IMR-90 (cell line): ENCODE measurements around the gene ELMOD3. TPM values are rescaled to one million over a fixed set of nuclear protein-coding genes. Genes with fewer than 3 reads are reported as not detected.

Experiments
- ATAC-seq: fragments of 200-7000 bp; cut with Tn5 transposase; 2 replicates; pipeline ENCODE4 v1.9.1; 2020; ENCODE audit warnings: low read depth, mild to moderate bottlenecking, moderate library complexity
- BruUV-seq: library from RNA; stranded (reverse); fragments of 400-500 nt; replicated peaks from 2 replicates; lab custom pipeline; 2021; lab: Mats Ljungman, UMichigan
- CTCF ChIA-PET: fragments of 300-600 bp; formaldehyde crosslinking; extraction: SDS; loops from one replicate; lab custom pipeline; 2021; ENCODE audit warnings: antibody characterized with exemption; lab: Yijun Ruan, JAX
- POLR2A ChIA-PET: fragments of 300-600 bp; sonication (Branson Sonifier 250); formaldehyde crosslinking; loops from one replicate; lab custom pipeline; 2022; ENCODE audit warnings: antibody characterized with exemption; ENCODE audit not compliant: unreplicated experiment; lab: Charles Lee
- DNase-seq: peaks from one replicate; pipeline ENCODE4 v3.0.0; 2013
- H2AFZ ChIP-seq: replicated peaks from 2 replicates; pipeline ENCODE3; 2013; ENCODE audit warnings: low read length, mild to moderate bottlenecking; ENCODE audit not compliant: poor library complexity
- H2AK5ac ChIP-seq: 2 replicates; pipeline ENCODE4 v1.6.1; 2013; ENCODE audit warnings: low read depth, low read length, inconsistent platforms
- H2AK9ac ChIP-seq: replicated peaks from 2 replicates; pipeline ENCODE3; 2013; ENCODE audit warnings: mild to moderate bottlenecking, low read depth, low read length, moderate library complexity; ENCODE audit not compliant: poor library complexity
- H2BK120ac ChIP-seq: 2 replicates; pipeline ENCODE4 v1.6.1; 2013; ENCODE audit warnings: low read depth, low read length, inconsistent platforms
- H2BK15ac ChIP-seq: 3 replicates; pipeline ENCODE4 v1.6.1; 2013; ENCODE audit warnings: low read depth, low read length, inconsistent platforms
- H2BK20ac ChIP-seq: 2 replicates; pipeline ENCODE4 v1.6.1; 2013; ENCODE audit warnings: low read depth, mild to moderate bottlenecking, inconsistent platforms, low read length, moderate library complexity
- H2BK5ac ChIP-seq: 2 replicates; pipeline ENCODE4 v1.6.1; 2013; ENCODE audit warnings: mild to moderate bottlenecking, low read depth, low read length, inconsistent platforms; ENCODE audit not compliant: poor library complexity, severe bottlenecking
- H3K14ac ChIP-seq: replicated peaks from 2 replicates; pipeline ENCODE4 v1.6.1; 2013; ENCODE audit warnings: low read depth, low read length, inconsistent platforms
- H3K18ac ChIP-seq: 2 replicates; pipeline ENCODE4 v1.6.1; 2013; ENCODE audit warnings: low read depth, low read length, control low read depth
- H3K23ac ChIP-seq: 2 replicates; pipeline ENCODE4 v1.6.1; 2013; ENCODE audit warnings: low read depth, low read length, inconsistent platforms
- H3K27ac ChIP-seq: 2 replicates; pipeline ENCODE4 v1.5.1; 2013; ENCODE audit warnings: mild to moderate bottlenecking, control low read depth, low read length; ENCODE audit not compliant: insufficient read depth
- H3K27me3 ChIP-seq: 2 replicates; pipeline ENCODE4 v1.6.1; 2013; ENCODE audit warnings: low read length; ENCODE audit not compliant: control insufficient read depth, insufficient read depth
- H3K36me3 ChIP-seq: 2 replicates; pipeline ENCODE4 v1.6.1; 2013; ENCODE audit warnings: low read length, mixed read lengths; ENCODE audit not compliant: control insufficient read depth, insufficient read depth
- H3K4ac ChIP-seq: 2 replicates; pipeline ENCODE4 v1.6.1; 2013; ENCODE audit warnings: low read depth, low read length, inconsistent platforms
- H3K4me1 ChIP-seq: 2 replicates; pipeline ENCODE4 v1.6.1; 2013; ENCODE audit warnings: low read length, mixed read lengths; ENCODE audit not compliant: control insufficient read depth, insufficient read depth
- H3K4me2 ChIP-seq: 2 replicates; pipeline ENCODE4 v1.6.1; 2013; ENCODE audit warnings: low read depth, mild to moderate bottlenecking, control low read depth, low read length, moderate library complexity
- H3K4me3 ChIP-seq: 2 replicates; pipeline ENCODE4 v1.5.1; 2013; ENCODE audit warnings: low read depth, mild to moderate bottlenecking, control low read depth, low read length, moderate library complexity; ENCODE audit not compliant: insufficient read depth
- H3K56ac ChIP-seq: 2 replicates; pipeline ENCODE4 v1.6.1; 2013; ENCODE audit warnings: low read length, inconsistent platforms; ENCODE audit not compliant: insufficient read depth; ENCODE audit errors: extremely low read depth
- H3K79me1 ChIP-seq, 2 experiments: 2 replicates each; pipeline ENCODE4 v1.6.1; 2013; ENCODE audit warnings: low read length in 2 of 2, inconsistent platforms in 1 of 2, low read depth in 1 of 2
- H3K9ac ChIP-seq: 2 replicates; pipeline ENCODE4 v1.6.1; 2013; ENCODE audit warnings: low read depth, low read length, control low read depth
- H3K9me1 ChIP-seq: 2 replicates; pipeline ENCODE4 v1.6.1; 2013; ENCODE audit warnings: low read length, inconsistent platforms; ENCODE audit not compliant: insufficient read depth
- H3K9me3 ChIP-seq: 2 replicates; pipeline ENCODE4 v1.6.1; 2013; ENCODE audit warnings: low read length; ENCODE audit not compliant: control insufficient read depth, insufficient read depth
- H4K20me1 ChIP-seq: 2 replicates; pipeline ENCODE4 v1.6.1; 2013; ENCODE audit warnings: low read length, inconsistent platforms; ENCODE audit not compliant: insufficient read depth
- H4K5ac ChIP-seq: 2 replicates; pipeline ENCODE4 v1.6.1; 2013; ENCODE audit warnings: mild to moderate bottlenecking, low read depth, low read length, control low read depth
- H4K8ac ChIP-seq, 2 experiments: 2 replicates each; pipeline ENCODE4 v1.6.1; 2013; ENCODE audit warnings: low read depth in 2 of 2, low read length in 2 of 2, control low read depth in 1 of 2, inconsistent platforms in 1 of 2
- H4K91ac ChIP-seq: 2 replicates; pipeline ENCODE4 v1.6.1; 2013; ENCODE audit warnings: low read depth, low read length, inconsistent platforms; ENCODE audit not compliant: insufficient read depth
- CEBPB ChIP-seq: IDR thresholded peaks from 2 replicates; pipeline ENCODE4 v1.6.1; 2012; ENCODE audit warnings: low read depth, low read length, improper control_type of control experiment
- CHD1 ChIP-seq: IDR thresholded peaks from 2 replicates; pipeline ENCODE4 v1.6.1; 2012; ENCODE audit warnings: low read depth, low read length, improper control_type of control experiment
- FOS ChIP-seq: fragments of 150-350 bp; IDR thresholded peaks from 2 replicates; pipeline ENCODE4 v1.6.1; 2016; ENCODE audit warnings: low read depth, low read length
- MAZ ChIP-seq: IDR thresholded peaks from 2 replicates; pipeline ENCODE4 v1.6.1; 2012; ENCODE audit warnings: low read depth, mild to moderate bottlenecking, low read length, improper control_type of control experiment, moderate library complexity, borderline replicate concordance
- MXI1 ChIP-seq: IDR thresholded peaks from 2 replicates; pipeline ENCODE4 v1.6.1; 2012; ENCODE audit warnings: low read depth, mild to moderate bottlenecking, low read length, moderate library complexity, borderline replicate concordance
- NFE2L2 ChIP-seq: fragments of 150-350 bp; IDR thresholded peaks from 2 replicates; pipeline ENCODE4 v1.6.1; 2016; ENCODE audit warnings: low read depth, mild to moderate bottlenecking, low read length
- RAD21 ChIP-seq: IDR thresholded peaks from 2 replicates; pipeline ENCODE4 v1.6.1; 2012; ENCODE audit warnings: low read length, improper control_type of control experiment
- RCOR1 ChIP-seq: IDR thresholded peaks from 2 replicates; pipeline ENCODE4 v1.6.1; 2012; ENCODE audit warnings: mild to moderate bottlenecking, low read length, improper control_type of control experiment; ENCODE audit not compliant: insufficient replicate concordance
- RFX5 ChIP-seq: IDR thresholded peaks from 2 replicates; pipeline ENCODE4 v1.8.0; 2012; ENCODE audit warnings: low read depth, mild to moderate bottlenecking, low read length, moderate library complexity
- SMC3 ChIP-seq: fragments of 150-350 bp; IDR thresholded peaks from 2 replicates; pipeline ENCODE4 v1.6.1; 2016; ENCODE audit warnings: low read depth, mild to moderate bottlenecking, antibody characterized with exemption, low read length, moderate library complexity
- WGBS, 2 experiments: methylation state at CpG; one replicate each; pipeline versions ENCODE4 v1.1.5 to v1.1.7; 2013; ENCODE audit warnings: missing lambda C conversion rate in 2 of 2; ENCODE audit not compliant: insufficient read length in 1 of 2; ENCODE audit errors: extremely low coverage in 2 of 2; 5-methylcytosine and 5-hydroxymethylcytosine counted together
- dilution Hi-C: fragments of 300-500 bp; cut with HindIII; formaldehyde crosslinking; loops from one replicate; pipeline ENCODE4 v1.14.3; 2018; ENCODE audit warnings: low sequenced_read_pairs; ENCODE audit not compliant: unreplicated experiment
- in situ Hi-C: fragments of 300-500 bp; cut with MboI; formaldehyde crosslinking; loops from 3 replicates; pipeline ENCODE4 v1.14.3; 2019; ENCODE audit warnings: low sequenced_read_pairs, inconsistent platforms, mixed read lengths
- intact Hi-C: fragments of 100-400 bp; cut with micrococcal nuclease; formaldehyde crosslinking; loops from 2 replicates; pipeline ENCODE4 v1.10.0; 2022
- polyA plus RNA-seq, 3 experiments: library from polyadenylated mRNA; depleted of rRNA; stranded (reverse); fragments of >200 nt; gene quantifications; 2 replicates each; pipeline ENCODE4 v1.2.3, GENCODE V29; 2012; ENCODE audit warnings: low replicate concordance in 1 of 3
- total RNA-seq: library from RNA; depleted of rRNA; stranded (reverse); fragments of >200 nt; gene quantifications from 2 replicates; pipeline ENCODE4 v1.2.3, GENCODE V29; 2012
- TF ChIP-seq, protein P1 (sequence below): fragments of 150-350 bp; IDR thresholded peaks from 2 replicates; pipeline ENCODE4 v1.6.1; 2017; ENCODE audit warnings: mild to moderate bottlenecking, antibody characterized with exemption, low read length, low read depth
- TF ChIP-seq, protein P2 (sequence below): conservative IDR thresholded peaks from 2 replicates; pipeline ENCODE4 v1.5.1; 2012; ENCODE audit warnings: mild to moderate bottlenecking, low read depth, low read length, improper control_type of control experiment
- TF ChIP-seq, protein P3 (sequence below): fragments of 150-350 bp; IDR thresholded peaks from 2 replicates; pipeline ENCODE4 v1.6.1; 2016; ENCODE audit warnings: low read depth, mild to moderate bottlenecking, low read length, moderate library complexity, borderline replicate concordance

Gene ELMOD3
- total and polyA plus RNA-seq, 2 of the 4 experiments (the other 2 are of a cell fraction), result 13.1 to 20.7 TPM

DNA sequence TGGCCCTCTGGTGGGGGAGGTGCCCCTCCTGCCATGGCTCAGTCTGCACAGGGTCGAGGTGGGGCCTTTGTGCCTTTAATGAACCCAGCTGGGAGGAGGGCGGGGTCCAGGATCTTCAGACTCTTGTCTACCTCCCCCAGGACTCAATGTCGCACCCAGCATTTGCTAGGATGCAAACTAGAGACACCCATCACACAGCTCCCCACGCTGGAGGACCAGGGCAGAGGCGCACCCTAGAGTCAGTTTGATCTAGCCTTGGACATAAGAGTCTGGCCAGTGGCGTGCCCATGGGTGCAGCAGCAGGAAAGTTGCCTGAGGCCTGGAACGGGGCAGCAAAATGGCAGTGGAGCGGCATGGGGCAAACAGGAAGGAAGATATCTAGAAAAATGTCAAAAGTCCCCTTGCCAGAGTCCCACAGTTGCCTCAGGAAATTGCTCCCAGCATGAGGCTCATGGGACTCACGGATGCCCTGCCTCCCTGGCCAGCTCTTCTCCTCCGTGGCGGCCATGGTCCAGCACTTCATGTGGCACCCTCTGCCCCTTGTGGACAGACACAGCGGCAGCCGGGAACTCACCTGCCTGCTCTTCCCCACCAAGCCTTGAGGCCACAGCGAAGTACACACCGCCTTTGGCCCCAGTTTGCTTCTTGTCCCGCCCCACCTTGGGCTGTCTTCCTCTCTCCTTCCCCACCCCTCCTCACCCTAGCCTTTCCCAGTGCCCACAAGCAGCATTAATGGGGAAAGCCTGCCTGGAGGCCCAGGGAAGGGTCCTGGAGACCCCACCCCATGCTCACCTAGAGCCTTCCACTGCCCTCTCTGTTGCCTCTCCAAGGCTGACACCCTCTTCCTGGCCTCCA lies 81.6 kb downstream of the ELMOD3 start:
- H3K4me1 ChIP-seq, result peaks cover 29% of the 10 kb centered on the region
- DNase-seq, result no peak
- no peak for TF ChIP-seq MXI1
- TF ChIP-seq CEBPB, result no peak
- TF ChIP-seq, protein P1, sequence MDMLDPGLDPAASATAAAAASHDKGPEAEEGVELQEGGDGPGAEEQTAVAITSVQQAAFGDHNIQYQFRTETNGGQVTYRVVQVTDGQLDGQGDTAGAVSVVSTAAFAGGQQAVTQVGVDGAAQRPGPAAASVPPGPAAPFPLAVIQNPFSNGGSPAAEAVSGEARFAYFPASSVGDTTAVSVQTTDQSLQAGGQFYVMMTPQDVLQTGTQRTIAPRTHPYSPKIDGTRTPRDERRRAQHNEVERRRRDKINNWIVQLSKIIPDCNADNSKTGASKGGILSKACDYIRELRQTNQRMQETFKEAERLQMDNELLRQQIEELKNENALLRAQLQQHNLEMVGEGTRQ, result no peak
- no peak for TF ChIP-seq SMC3
- no peak for TF ChIP-seq NFE2L2
- TF ChIP-seq, protein P2, sequence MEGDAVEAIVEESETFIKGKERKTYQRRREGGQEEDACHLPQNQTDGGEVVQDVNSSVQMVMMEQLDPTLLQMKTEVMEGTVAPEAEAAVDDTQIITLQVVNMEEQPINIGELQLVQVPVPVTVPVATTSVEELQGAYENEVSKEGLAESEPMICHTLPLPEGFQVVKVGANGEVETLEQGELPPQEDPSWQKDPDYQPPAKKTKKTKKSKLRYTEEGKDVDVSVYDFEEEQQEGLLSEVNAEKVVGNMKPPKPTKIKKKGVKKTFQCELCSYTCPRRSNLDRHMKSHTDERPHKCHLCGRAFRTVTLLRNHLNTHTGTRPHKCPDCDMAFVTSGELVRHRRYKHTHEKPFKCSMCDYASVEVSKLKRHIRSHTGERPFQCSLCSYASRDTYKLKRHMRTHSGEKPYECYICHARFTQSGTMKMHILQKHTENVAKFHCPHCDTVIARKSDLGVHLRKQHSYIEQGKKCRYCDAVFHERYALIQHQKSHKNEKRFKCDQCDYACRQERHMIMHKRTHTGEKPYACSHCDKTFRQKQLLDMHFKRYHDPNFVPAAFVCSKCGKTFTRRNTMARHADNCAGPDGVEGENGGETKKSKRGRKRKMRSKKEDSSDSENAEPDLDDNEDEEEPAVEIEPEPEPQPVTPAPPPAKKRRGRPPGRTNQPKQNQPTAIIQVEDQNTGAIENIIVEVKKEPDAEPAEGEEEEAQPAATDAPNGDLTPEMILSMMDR, result no peak
- TF ChIP-seq, protein P3, sequence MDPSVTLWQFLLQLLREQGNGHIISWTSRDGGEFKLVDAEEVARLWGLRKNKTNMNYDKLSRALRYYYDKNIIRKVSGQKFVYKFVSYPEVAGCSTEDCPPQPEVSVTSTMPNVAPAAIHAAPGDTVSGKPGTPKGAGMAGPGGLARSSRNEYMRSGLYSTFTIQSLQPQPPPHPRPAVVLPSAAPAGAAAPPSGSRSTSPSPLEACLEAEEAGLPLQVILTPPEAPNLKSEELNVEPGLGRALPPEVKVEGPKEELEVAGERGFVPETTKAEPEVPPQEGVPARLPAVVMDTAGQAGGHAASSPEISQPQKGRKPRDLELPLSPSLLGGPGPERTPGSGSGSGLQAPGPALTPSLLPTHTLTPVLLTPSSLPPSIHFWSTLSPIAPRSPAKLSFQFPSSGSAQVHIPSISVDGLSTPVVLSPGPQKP, result no peak
- no peak for TF ChIP-seq RFX5
- TF ChIP-seq RAD21, result no peak
- no peak for TF ChIP-seq RCOR1
- no peak for TF ChIP-seq FOS
- TF ChIP-seq MAZ, result no peak
- TF ChIP-seq CHD1, result no peak

More for the DNA sequence above, 81.6 kb downstream of the ELMOD3 start:
- H3K36me3 ChIP-seq, result no peaks in the 10 kb centered on the region
- H4K8ac ChIP-seq, result peak overlapping the region; percentile 89 to 95; a peak in 2 of 4 replicates
- no peak for ATAC-seq
- ChIA-PET CTCF (no interaction called here), POLR2A (no interaction called here)
- peak overlapping the region; percentile 87; the same call in 1 of the 2 replicates for H4K5ac ChIP-seq
- in situ Hi-C loops, result no loop called here
- H3K27me3 ChIP-seq, result no peaks in the 10 kb centered on the region
- H3K23ac ChIP-seq, result 0 out of 2 replicates have a peak overlapping the region, but pooled peaks have one; percentile 54
- intact Hi-C loops, result no loop called here
- peak overlapping the region; percentile 81 for H4K91ac ChIP-seq
- H3K9me3 ChIP-seq, result no peaks in the 10 kb centered on the region
- H3K9ac ChIP-seq, result no peak overlapping the region
- peak overlapping the region; percentile 89 for H2AK5ac ChIP-seq
- 93% methylated on average over 10 of the region's 16 CpGs; no CpG with 5 or more reads in 1 of the 2 experiments for WGBS, 2 experiments
- H3K14ac ChIP-seq, result peak overlapping the region; percentile 59; the same call in 1 of the 2 replicates
- H3K4me2 ChIP-seq, result no peak overlapping the region
- H4K20me1 ChIP-seq, result no peaks in the 10 kb centered on the region
- H2BK20ac ChIP-seq, result peak overlapping the region; percentile 54
- peak overlapping the region; percentile 73 for H2BK5ac ChIP-seq
- peak overlapping the region; percentile 85 for H2BK120ac ChIP-seq
- H3K27ac ChIP-seq, result peak overlapping the region; percentile 77; the same call in 1 of the 2 replicates
- no peak overlapping the region for H3K4me3 ChIP-seq
- no peak overlapping the region; the same call in 1 of the 2 replicates for H3K18ac ChIP-seq
- H3K56ac ChIP-seq, result no peak overlapping the region
- H3K4ac ChIP-seq, result peak overlapping the region; percentile 94
- dilution Hi-C loops, result no loop called here
- peak overlapping the region; percentile 79; the same call in 2 of the 3 replicates for H2BK15ac ChIP-seq
- H3K79me1 ChIP-seq, result peaks cover 0 to 10% of the 10 kb centered on the region in 2 experiments; a peak in 1 of 4 replicates
- BruUV-seq, result no TSS peak
- peaks cover 19% of the 10 kb centered on the region; the same call in 1 of the 2 replicates for H3K9me1 ChIP-seq
- H2AFZ ChIP-seq, result peak overlapping the region; percentile 45
- H2AK9ac ChIP-seq, result peak overlapping the region; percentile 86
